Left hindlimb (tissue), 1 donor: ENCODE measurements around the gene MEIS2.

Experiments used
- DNase-seq: peaks from one replicate; pipeline ENCODE4 v3.0.0-alpha.2; 2018

MEIS2 gene

GRCh38 chr15:37100109-37100965, at the start of gene MEIS2:
Gene MEIS2 (minus strand): TSS chr15:37100549. CDS start chr15:37099466, 1,083 bp downstream.
- peak; percentile 95 for DNase-seq

- no peak for DNase-seq
Measured at GRCh38 chr15:37149146-37149545, 48.8 kb upstream of the MEIS2 start.

- no peak for DNase-seq
Measured at GRCh38 chr15:37148714-37149113, 48.4 kb upstream of the MEIS2 start.

GRCh38 chr15:37143351-37143750, 43.0 kb upstream of the MEIS2 start:
- DNase-seq: no peak

GRCh38 chr15:37142371-37142770, 42.0 kb upstream of the MEIS2 start:
- DNase-seq: no peak

- DNase-seq: no peak
Measured at GRCh38 chr15:37140531-37141058, 40.2 kb upstream of the MEIS2 start.

- no peak for DNase-seq
Measured at GRCh38 chr15:37138591-37139215, 38.4 kb upstream of the MEIS2 start.

- DNase-seq: no peak
Measured at GRCh38 chr15:37137221-37137620, 36.9 kb upstream of the MEIS2 start.

- DNase-seq: no peak
Measured at GRCh38 chr15:37136666-37137065, 36.3 kb upstream of the MEIS2 start.

GRCh38 chr15:37135225-37135624, 34.9 kb upstream of the MEIS2 start:
- no peak for DNase-seq

GRCh38 chr15:37134699-37135131, 34.4 kb upstream of the MEIS2 start:
- DNase-seq: no peak

GRCh38 chr15:37134244-37134643, 33.9 kb upstream of the MEIS2 start:
- no peak for DNase-seq

GRCh38 chr15:37133602-37134001, 33.3 kb upstream of the MEIS2 start:
- no peak for DNase-seq

- no peak for DNase-seq
Measured at GRCh38 chr15:37132826-37133417, 32.6 kb upstream of the MEIS2 start.

GRCh38 chr15:37131621-37132020, 31.3 kb upstream of the MEIS2 start:
- DNase-seq: no peak

- DNase-seq: no peak
Measured at GRCh38 chr15:37130356-37130755, 30.0 kb upstream of the MEIS2 start.

GRCh38 chr15:37125143-37125542, 24.8 kb upstream of the MEIS2 start:
- no peak for DNase-seq

GRCh38 chr15:37124331-37124730, 24.0 kb upstream of the MEIS2 start:
- no peak for DNase-seq

- DNase-seq: no peak
Measured at GRCh38 chr15:37122703-37123102, 22.4 kb upstream of the MEIS2 start.

GRCh38 chr15:37121492-37121891, 21.1 kb upstream of the MEIS2 start:
- DNase-seq: no peak

- DNase-seq: no peak
Measured at GRCh38 chr15:37117030-37117429, 16.7 kb upstream of the MEIS2 start.

- no peak for DNase-seq
Measured at GRCh38 chr15:37115538-37115937, 15.2 kb upstream of the MEIS2 start.

- DNase-seq: no peak
Measured at GRCh38 chr15:37112971-37113670, 12.8 kb upstream of the MEIS2 start.
